Liver (tissue), 9 donors: Measurements from ENCODE around the gene TAF4. TPM values are rescaled to one million over a fixed set of nuclear protein-coding genes. Genes with fewer than 3 reads are reported as not detected.
"Not testable (repeated sequence)": the region's sequence is repeated elsewhere in the genome, so short reads cannot be mapped to it uniquely, and the experiment has no call there.

Source experiments
- DNase-seq: peaks from one replicate; pipeline ENCODE4 v3.0.0-alpha.2; 2017; ENCODE audit warnings: low spot score
- H3K27ac ChIP-seq, 2 donors: one replicate each; pipeline ENCODE4 v1.7.0; 2013; ENCODE audit warnings: inconsistent platforms in 2 of 2, low read length in 2 of 2, control low read depth in 1 of 2, low read depth in 1 of 2, mild to moderate bottlenecking in 1 of 2
- H3K27me3 ChIP-seq, 4 donors: one replicate each; pipeline versions ENCODE4 v1.6.1 to v1.7.0; 2013; ENCODE audit warnings: low read length in 3 of 4, inconsistent platforms in 1 of 4, mild to moderate bottlenecking in 1 of 4, moderate library complexity in 1 of 4; ENCODE audit not compliant: control insufficient read depth in 4 of 4, insufficient read depth in 4 of 4
- H3K36me3 ChIP-seq, 4 donors: one replicate each; pipeline versions ENCODE4 v1.6.1 to v1.7.0; 2013; ENCODE audit warnings: low read length in 3 of 4, mild to moderate bottlenecking in 3 of 4, low read depth in 1 of 4, moderate library complexity in 1 of 4; ENCODE audit not compliant: control insufficient read depth in 4 of 4, insufficient read depth in 3 of 4
- H3K4me1 ChIP-seq, 4 donors: one replicate each; pipeline versions ENCODE4 v1.6.1 to v1.7.0; 2013; ENCODE audit warnings: low read length in 3 of 4, mild to moderate bottlenecking in 3 of 4, moderate library complexity in 1 of 4; ENCODE audit not compliant: control insufficient read depth in 4 of 4, insufficient read depth in 4 of 4
- H3K4me3 ChIP-seq, 3 donors: one replicate each; pipeline versions ENCODE4 v1.6.1 to v1.7.0; 2013; ENCODE audit warnings: low read length in 3 of 3, control low read depth in 1 of 3, low read depth in 1 of 3, mild to moderate bottlenecking in 1 of 3
- H3K9ac ChIP-seq, 2 donors: one replicate each; pipeline ENCODE4 v1.7.0; 2013; ENCODE audit warnings: low read length in 2 of 2, mild to moderate bottlenecking in 2 of 2, moderate library complexity in 2 of 2, control low read depth in 1 of 2, low read depth in 1 of 2
- H3K9me3 ChIP-seq, 4 donors: one replicate each; pipeline versions ENCODE4 v1.6.1 to v1.7.0; 2013; ENCODE audit warnings: low read length in 3 of 4; ENCODE audit not compliant: control insufficient read depth in 4 of 4
- EGR1 ChIP-seq, 2 donors: IDR thresholded peaks; 2 replicates each; pipeline ENCODE4 v1.6.1; 2016 to 2018; ENCODE audit warnings: antibody characterized with exemption in 2 of 2, low read depth in 2 of 2
- FOXA1 ChIP-seq: IDR thresholded peaks from 2 replicates; pipeline ENCODE4 v1.6.1; 2016; ENCODE audit warnings: antibody characterized with exemption
- FOXA2 ChIP-seq: IDR thresholded peaks from 2 replicates; pipeline ENCODE4 v1.6.1; 2016; ENCODE audit warnings: antibody characterized with exemption
- GABPA ChIP-seq, 2 donors: IDR thresholded peaks in 1 of 2; conservative IDR thresholded peaks in 1 of 2; 2 replicates each; pipeline ENCODE4 v1.6.1; 2016; ENCODE audit warnings: antibody characterized with exemption in 2 of 2, mild to moderate bottlenecking in 1 of 2, moderate library complexity in 1 of 2
- HNF4G ChIP-seq: IDR thresholded peaks from 2 replicates; pipeline ENCODE4 v1.6.1; 2016; ENCODE audit warnings: antibody characterized with exemption
- JUND ChIP-seq, 2 donors: IDR thresholded peaks; 2 replicates each; pipeline ENCODE4 v1.6.1; 2016; ENCODE audit warnings: antibody characterized with exemption in 2 of 2
- SP1 ChIP-seq: IDR thresholded peaks from 2 replicates; pipeline ENCODE4 v1.6.1; 2018; ENCODE audit warnings: antibody characterized with exemption, mild to moderate bottlenecking
- TAF1 ChIP-seq: conservative IDR thresholded peaks from 2 replicates; pipeline ENCODE4 v1.6.1; 2016; ENCODE audit warnings: antibody characterized with exemption, mild to moderate bottlenecking
- YY1 ChIP-seq: IDR thresholded peaks from 2 replicates; pipeline ENCODE4 v1.6.1; 2016; ENCODE audit warnings: antibody characterized with exemption, mild to moderate bottlenecking
- WGBS: extraction: QIAGEN DNeasy Blood & Tissue Kit; methylation state at CpG from one replicate; pipeline ENCODE4 v1.1.7; 2013; 5-methylcytosine and 5-hydroxymethylcytosine counted together
- polyA plus RNA-seq, 2 donors: library from polyadenylated mRNA; stranded (reverse) in 1 of 2; unstranded in 1 of 2; fragments of 200-250 nt in 1 of 2; fragments of >200 nt in 1 of 2; fragmentation: Nextera tagmentation in 1 of 2; extraction: Ambion mirVana in 1 of 2; gene quantifications; one replicate each; pipeline versions ENCODE4 v1.2.1 to v1.2.3, GENCODE V29; 2013 to 2015
- total RNA-seq, 2 donors: library from RNA; depleted of rRNA; stranded (reverse); fragments of >200 nt; gene quantifications; one replicate each; pipeline ENCODE4 v1.2.3, GENCODE V29; 2014
- TF ChIP-seq, protein P1 (sequence below): fragments of 150-350 bp; IDR thresholded peaks from 2 replicates; pipeline ENCODE4 v1.5.1; 2017; ENCODE audit warnings: improper control_type of control experiment, low read depth, low read length; ENCODE audit not compliant: missing input control
- TF ChIP-seq, protein P2 (sequence below): IDR thresholded peaks from 2 replicates; pipeline ENCODE4 v1.6.1; 2016; ENCODE audit warnings: antibody characterized with exemption
- TF ChIP-seq, protein P3 (sequence below): IDR thresholded peaks from 2 replicates; pipeline ENCODE4 v1.6.1; 2016; ENCODE audit warnings: antibody characterized with exemption
- TF ChIP-seq, protein P4 (sequence below): IDR thresholded peaks from 2 replicates; pipeline ENCODE4 v1.6.1; 2016; ENCODE audit warnings: antibody characterized with exemption
- donor health status: healthy.
- donor health status: healthy.
- donor health status: healthy.
- donor health status: healthy.
- donor health status: healthy.

The TAF4 gene
- total and polyA plus RNA-seq, 4 donors = 2.0 to 11.8 (median 5.6) TPM

DNA sequence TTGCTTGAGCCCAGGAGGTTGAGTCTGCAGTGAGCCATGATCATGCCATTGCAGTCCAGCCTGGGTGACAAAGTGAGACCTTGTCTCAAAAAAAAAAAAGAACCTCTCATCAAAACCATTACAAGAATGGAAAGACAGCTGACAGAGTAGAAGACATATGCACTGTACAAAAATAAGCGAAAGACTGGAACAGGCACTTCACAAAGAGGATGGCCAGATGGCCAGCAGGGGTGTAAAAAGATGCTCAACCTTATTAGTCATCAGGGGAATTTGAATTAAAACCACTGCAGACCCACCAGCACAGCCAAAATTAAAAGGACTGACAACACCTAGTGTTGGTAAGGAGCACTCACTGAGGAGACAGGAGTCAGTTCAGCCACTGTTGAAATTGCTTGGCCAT is 13.5 kb upstream of the TAF4 start:
- Histone ChIP-seq H3K27ac (no peak overlapping the region), H3K9me3 (peaks cover 0 to 20% (median 5%) of the 10 kb centered on the region in 4 donors), H3K27me3 (no peaks in the 10 kb centered on the region), H3K36me3 (no peaks in the 10 kb centered on the region), H3K4me1 (no peaks in the 10 kb centered on the region), H3K4me3 (no peak overlapping the region), H3K9ac (no peak overlapping the region)
- no peak for DNase-seq
- no peak for TF ChIP-seq EGR1 (IDR thresholded peaks at IDR 0.05; ENCODE audit: low read depth in 2 of 2)
- no peak for TF ChIP-seq HNF4G
- no peak for TF ChIP-seq FOXA2
- TF ChIP-seq YY1 = no peak
- WGBS = 98% methylated on average over 1 of the region's 1 CpG

DNA sequence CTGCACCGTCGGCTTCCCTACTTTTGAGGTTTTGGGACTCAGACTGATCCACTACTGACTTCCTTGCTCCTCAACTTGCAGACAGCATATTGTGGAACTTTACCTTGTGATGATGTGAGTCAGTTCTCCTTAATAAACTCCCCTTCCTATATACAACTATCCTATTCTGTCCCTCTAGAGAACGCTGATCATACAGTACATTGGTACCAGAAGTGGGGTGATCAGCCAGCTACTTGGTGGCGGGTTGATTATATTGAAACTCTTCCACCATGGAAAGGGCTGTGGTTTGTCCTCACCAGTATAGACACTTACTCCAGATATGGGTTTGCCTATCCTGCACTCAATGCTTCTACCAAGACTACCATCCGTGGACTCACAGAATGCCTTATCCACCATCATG is 7.6 kb upstream of the TAF4 start:
- 90% methylated on average over 5 of the region's 5 CpGs for WGBS
- H3K4me1 ChIP-seq = no peaks in the 10 kb centered on the region
- DNase-seq = no peak
- H3K4me3 ChIP-seq = no peak overlapping the region
- peaks cover 2 to 28% (median 4%) of the 10 kb centered on the region in 4 donors for H3K9me3 ChIP-seq
- H3K36me3 ChIP-seq = no peaks in the 10 kb centered on the region
- H3K9ac ChIP-seq = no peak overlapping the region
- H3K27ac ChIP-seq = no peak overlapping the region
- H3K27me3 ChIP-seq = no peaks in the 10 kb centered on the region
- TF ChIP-seq, protein P1, sequence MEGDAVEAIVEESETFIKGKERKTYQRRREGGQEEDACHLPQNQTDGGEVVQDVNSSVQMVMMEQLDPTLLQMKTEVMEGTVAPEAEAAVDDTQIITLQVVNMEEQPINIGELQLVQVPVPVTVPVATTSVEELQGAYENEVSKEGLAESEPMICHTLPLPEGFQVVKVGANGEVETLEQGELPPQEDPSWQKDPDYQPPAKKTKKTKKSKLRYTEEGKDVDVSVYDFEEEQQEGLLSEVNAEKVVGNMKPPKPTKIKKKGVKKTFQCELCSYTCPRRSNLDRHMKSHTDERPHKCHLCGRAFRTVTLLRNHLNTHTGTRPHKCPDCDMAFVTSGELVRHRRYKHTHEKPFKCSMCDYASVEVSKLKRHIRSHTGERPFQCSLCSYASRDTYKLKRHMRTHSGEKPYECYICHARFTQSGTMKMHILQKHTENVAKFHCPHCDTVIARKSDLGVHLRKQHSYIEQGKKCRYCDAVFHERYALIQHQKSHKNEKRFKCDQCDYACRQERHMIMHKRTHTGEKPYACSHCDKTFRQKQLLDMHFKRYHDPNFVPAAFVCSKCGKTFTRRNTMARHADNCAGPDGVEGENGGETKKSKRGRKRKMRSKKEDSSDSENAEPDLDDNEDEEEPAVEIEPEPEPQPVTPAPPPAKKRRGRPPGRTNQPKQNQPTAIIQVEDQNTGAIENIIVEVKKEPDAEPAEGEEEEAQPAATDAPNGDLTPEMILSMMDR = no peak
- TF ChIP-seq FOXA2 (no peak), GABPA (IDR thresholded peaks at IDR 0.05 in 1 of 2, conservative IDR thresholded peaks at IDR 0.05 in 1 of 2) (no peak), TAF1 (no peak), JUND (IDR thresholded peaks at IDR 0.05) (no peak), FOXA1 (no peak), SP1 (no peak)
- TF ChIP-seq, protein P2, sequence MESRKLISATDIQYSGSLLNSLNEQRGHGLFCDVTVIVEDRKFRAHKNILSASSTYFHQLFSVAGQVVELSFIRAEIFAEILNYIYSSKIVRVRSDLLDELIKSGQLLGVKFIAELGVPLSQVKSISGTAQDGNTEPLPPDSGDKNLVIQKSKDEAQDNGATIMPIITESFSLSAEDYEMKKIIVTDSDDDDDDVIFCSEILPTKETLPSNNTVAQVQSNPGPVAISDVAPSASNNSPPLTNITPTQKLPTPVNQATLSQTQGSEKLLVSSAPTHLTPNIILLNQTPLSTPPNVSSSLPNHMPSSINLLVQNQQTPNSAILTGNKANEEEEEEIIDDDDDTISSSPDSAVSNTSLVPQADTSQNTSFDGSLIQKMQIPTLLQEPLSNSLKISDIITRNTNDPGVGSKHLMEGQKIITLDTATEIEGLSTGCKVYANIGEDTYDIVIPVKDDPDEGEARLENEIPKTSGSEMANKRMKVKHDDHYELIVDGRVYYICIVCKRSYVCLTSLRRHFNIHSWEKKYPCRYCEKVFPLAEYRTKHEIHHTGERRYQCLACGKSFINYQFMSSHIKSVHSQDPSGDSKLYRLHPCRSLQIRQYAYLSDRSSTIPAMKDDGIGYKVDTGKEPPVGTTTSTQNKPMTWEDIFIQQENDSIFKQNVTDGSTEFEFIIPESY = no peak
- TF ChIP-seq, protein P3, sequence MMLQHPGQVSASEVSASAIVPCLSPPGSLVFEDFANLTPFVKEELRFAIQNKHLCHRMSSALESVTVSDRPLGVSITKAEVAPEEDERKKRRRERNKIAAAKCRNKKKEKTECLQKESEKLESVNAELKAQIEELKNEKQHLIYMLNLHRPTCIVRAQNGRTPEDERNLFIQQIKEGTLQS = no peak
- TF ChIP-seq, protein P4, sequence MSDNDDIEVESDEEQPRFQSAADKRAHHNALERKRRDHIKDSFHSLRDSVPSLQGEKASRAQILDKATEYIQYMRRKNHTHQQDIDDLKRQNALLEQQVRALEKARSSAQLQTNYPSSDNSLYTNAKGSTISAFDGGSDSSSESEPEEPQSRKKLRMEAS = no peak

DNA sequence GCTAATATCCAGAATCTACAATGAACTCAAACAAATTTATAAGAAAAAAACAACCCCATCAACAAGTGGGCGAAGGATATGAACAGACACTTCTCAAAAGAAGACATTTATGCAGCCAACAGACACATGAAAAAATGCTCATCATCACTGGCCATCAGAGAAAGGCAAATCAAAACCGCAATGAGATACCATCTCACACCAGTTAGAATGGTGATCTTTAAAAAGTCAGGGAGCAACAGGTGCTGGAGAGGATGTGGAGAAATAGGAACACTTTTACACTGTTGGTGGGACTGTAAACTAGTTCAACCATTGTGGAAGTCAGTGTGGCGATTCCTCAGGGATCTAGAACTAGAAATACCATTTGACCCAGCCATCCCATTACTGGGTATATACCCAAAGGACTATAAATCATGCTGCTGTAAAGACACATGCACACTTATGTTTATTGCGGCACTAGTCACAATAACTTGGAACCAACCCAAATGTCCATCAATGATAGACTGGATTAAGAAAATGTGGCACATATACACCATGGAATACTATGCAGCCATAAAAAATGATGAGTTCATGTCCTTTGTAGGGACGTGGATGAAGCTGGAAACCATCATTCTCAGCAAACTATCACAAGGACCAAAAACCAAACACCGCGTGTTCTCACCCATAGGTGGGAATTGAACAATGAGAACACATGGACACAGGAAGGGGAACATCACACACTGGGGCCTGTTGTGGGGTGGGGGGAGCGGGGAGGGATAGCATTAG is 6.2 kb upstream of the TAF4 start:
- not testable (repeated sequence) for H3K9ac ChIP-seq, H3K36me3 ChIP-seq, DNase-seq, H3K27me3 ChIP-seq, H3K4me1 ChIP-seq, H3K4me3 ChIP-seq, H3K27ac ChIP-seq
- H3K9me3 ChIP-seq = peaks cover 2 to 28% (median 4%) of the 10 kb centered on the region in 4 donors
- WGBS = 62% methylated on average over 6 of the region's 8 CpGs
